ENCODE measurements around the gene SORCS1.

- TF ChIP-seq, protein P1, sequence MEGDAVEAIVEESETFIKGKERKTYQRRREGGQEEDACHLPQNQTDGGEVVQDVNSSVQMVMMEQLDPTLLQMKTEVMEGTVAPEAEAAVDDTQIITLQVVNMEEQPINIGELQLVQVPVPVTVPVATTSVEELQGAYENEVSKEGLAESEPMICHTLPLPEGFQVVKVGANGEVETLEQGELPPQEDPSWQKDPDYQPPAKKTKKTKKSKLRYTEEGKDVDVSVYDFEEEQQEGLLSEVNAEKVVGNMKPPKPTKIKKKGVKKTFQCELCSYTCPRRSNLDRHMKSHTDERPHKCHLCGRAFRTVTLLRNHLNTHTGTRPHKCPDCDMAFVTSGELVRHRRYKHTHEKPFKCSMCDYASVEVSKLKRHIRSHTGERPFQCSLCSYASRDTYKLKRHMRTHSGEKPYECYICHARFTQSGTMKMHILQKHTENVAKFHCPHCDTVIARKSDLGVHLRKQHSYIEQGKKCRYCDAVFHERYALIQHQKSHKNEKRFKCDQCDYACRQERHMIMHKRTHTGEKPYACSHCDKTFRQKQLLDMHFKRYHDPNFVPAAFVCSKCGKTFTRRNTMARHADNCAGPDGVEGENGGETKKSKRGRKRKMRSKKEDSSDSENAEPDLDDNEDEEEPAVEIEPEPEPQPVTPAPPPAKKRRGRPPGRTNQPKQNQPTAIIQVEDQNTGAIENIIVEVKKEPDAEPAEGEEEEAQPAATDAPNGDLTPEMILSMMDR (IDR thresholded peaks at IDR 0.05), result no peak
- TF ChIP-seq EZH2 (IDR thresholded peaks at IDR 0.05) (no peak), EZH2phosphoT487 (IDR thresholded peaks at IDR 0.05) (no peak)
Observed at GRCh38 chr10:107059068-107059804, 105.3 kb downstream of the SORCS1 start.

Data from neural progenitor cell (in vitro differentiated cells).